ENCODE measurements around the gene NAIP. TPM values are rescaled to one million over a fixed set of nuclear protein-coding genes. Genes with fewer than 3 reads are reported as not detected.
"Not testable (repeated sequence)": the region's sequence is repeated elsewhere in the genome, so short reads cannot be mapped to it uniquely, and the experiment has no call there.

Gene NAIP, protein sequence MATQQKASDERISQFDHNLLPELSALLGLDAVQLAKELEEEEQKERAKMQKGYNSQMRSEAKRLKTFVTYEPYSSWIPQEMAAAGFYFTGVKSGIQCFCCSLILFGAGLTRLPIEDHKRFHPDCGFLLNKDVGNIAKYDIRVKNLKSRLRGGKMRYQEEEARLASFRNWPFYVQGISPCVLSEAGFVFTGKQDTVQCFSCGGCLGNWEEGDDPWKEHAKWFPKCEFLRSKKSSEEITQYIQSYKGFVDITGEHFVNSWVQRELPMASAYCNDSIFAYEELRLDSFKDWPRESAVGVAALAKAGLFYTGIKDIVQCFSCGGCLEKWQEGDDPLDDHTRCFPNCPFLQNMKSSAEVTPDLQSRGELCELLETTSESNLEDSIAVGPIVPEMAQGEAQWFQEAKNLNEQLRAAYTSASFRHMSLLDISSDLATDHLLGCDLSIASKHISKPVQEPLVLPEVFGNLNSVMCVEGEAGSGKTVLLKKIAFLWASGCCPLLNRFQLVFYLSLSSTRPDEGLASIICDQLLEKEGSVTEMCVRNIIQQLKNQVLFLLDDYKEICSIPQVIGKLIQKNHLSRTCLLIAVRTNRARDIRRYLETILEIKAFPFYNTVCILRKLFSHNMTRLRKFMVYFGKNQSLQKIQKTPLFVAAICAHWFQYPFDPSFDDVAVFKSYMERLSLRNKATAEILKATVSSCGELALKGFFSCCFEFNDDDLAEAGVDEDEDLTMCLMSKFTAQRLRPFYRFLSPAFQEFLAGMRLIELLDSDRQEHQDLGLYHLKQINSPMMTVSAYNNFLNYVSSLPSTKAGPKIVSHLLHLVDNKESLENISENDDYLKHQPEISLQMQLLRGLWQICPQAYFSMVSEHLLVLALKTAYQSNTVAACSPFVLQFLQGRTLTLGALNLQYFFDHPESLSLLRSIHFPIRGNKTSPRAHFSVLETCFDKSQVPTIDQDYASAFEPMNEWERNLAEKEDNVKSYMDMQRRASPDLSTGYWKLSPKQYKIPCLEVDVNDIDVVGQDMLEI (N-terminal part only)
- polyA plus RNA-seq (2013, experiment 1 of 2), result 3.2 TPM
- 4.9 TPM for polyA plus RNA-seq (2013, experiment 2 of 2)

DNA sequence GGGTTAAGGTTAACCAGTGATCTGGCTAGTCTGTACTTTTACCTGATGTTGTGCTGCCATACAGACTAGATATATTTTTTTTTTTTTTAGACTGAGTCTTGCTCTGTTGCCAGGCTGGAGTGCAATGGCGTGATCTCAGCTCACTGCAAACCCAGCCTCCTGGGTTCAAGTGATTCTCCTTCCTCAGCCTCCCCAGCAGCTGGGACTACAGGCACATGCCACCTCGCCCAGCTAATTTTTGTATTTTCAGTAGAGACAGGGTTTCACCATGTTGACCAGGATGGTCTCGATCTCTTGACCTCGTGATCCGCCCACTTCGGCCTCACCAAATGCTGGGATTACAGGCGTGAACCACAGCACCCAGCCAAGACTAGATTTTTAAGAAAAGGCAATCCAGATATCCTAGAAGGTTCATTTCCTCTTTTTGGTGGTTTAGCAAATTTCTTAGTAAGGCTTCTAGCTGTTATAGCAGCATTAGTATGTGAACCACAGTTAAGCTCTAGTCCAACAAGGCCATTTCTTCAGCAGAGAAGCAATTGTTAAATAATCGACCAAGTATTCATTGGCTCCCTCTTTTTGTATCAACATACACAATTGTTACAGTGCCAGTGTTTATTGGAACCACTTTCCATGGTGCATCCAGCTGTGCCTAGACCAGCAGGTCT lies at the start of gene NAIP:
Gene NAIP (minus strand): TSS at position 51 of the 665 bp plus-strand sequence. CDS start 12,424 bp downstream, outside the sequence.
- H3K4me1 ChIP-seq (ENCODE audit: insufficient read depth, low read length); H3K9ac ChIP-seq (ENCODE audit: low read depth, low read length); H3K4me3 ChIP-seq (ENCODE audit: low read length); H3K27ac ChIP-seq (ENCODE audit: low read depth, low read length); H3K27me3 ChIP-seq (ENCODE audit: insufficient read depth, low read length); H3K36me3 ChIP-seq (ENCODE audit: insufficient read depth, low read length); H3K9me3 ChIP-seq (ENCODE audit: insufficient read depth, low read depth, low read length): not testable (repeated sequence)
- WGBS, result no CpG with 5 or more reads among the region's 8 CpGs

DNA sequence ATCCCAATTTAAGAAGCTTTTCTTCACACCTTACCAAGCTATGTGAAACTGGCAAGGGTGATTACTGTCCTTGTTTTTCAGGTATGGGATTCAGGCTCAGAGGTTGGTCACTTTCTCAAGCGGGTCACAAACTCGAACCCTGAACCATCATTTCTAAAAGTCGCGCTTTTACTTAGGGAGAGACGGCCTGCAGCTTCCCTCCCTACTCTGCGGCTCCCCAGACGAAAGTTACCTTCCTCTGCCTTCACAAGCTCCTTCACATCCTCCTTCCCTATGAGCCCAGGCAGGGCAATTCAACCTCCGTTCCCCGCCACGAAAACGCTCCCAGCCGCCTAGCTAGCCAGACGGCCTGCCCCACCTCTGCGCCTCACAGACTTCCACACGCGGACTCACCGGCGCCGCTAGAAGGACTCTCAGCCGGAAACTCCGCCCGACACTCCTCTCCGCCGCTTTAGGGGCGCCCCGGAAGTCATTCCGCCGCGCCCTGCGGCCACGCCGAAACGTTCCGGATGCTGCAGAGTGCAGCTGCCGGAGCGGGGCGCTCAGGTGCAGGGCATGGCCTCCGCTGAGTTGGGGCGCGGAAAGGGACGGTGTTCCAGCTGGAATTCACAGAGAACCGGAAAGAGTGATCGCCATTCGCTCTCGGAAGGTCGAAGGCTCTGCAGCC lies 42.3 kb upstream of the NAIP start, which contains the start of gene GTF2H2:
Gene GTF2H2 (minus strand): TSS at position 415 of the 667 bp plus-strand sequence. CDS start 4,913 bp downstream, outside the sequence.
- not testable (repeated sequence) for H3K9me3 ChIP-seq (ENCODE audit: insufficient read depth, low read depth, low read length); H3K36me3 ChIP-seq (ENCODE audit: insufficient read depth, low read length); H3K4me1 ChIP-seq (ENCODE audit: insufficient read depth, low read length); H3K4me3 ChIP-seq (ENCODE audit: low read length); H3K27ac ChIP-seq (ENCODE audit: low read depth, low read length); H3K27me3 ChIP-seq (ENCODE audit: insufficient read depth, low read length); H3K9ac ChIP-seq (ENCODE audit: low read depth, low read length)
- WGBS, result no CpG with 5 or more reads among the region's 46 CpGs

DNA sequence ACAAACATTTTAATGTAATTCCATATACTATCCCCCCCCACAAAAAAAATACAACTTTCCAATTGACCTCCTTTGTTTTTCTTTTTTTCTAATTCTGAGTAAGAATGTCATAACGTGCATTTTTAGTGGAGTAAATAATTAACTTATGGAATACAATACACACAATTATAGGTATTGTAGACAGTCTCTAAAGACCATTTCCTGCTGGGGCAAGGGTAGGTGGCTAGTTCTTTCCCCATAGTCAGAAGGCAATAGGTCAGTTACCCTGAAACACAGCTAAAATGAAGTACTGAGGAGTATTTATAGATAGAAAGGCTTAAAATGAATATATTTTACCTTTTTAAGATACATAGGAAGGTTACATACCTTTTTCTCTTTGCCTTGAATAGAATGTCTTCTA lies 36.2 kb upstream of the NAIP start:
- H3K27me3 ChIP-seq (ENCODE audit: insufficient read depth, low read length); H3K9ac ChIP-seq (ENCODE audit: low read depth, low read length); H3K4me3 ChIP-seq (ENCODE audit: low read length); H3K4me1 ChIP-seq (ENCODE audit: insufficient read depth, low read length); H3K36me3 ChIP-seq (ENCODE audit: insufficient read depth, low read length); H3K27ac ChIP-seq (ENCODE audit: low read depth, low read length); H3K9me3 ChIP-seq (ENCODE audit: insufficient read depth, low read depth, low read length): not testable (repeated sequence)
- WGBS, result no CpG with 5 or more reads among the region's 1 CpG

DNA sequence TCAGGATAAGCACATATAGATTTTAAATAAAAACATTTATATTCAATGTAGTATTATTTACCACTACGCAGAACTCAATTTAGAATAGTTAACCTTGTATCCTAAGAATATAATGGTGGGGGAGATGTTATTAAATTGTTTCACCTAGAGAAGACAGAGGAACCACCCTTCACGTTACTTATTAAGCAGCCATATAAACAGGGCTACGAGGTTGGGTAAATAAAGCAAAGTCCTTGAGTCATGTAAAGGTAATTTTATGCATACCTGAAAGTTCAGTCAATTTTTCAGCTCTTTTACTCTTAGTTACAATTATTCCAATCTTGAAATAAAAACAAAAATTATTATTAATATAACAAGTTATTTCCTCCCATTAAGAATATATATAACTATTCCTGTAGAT lies 34.3 kb upstream of the NAIP start:
- H3K9me3 ChIP-seq (ENCODE audit: insufficient read depth, low read depth, low read length); H3K4me3 ChIP-seq (ENCODE audit: low read length); H3K9ac ChIP-seq (ENCODE audit: low read depth, low read length); H3K4me1 ChIP-seq (ENCODE audit: insufficient read depth, low read length); H3K36me3 ChIP-seq (ENCODE audit: insufficient read depth, low read length); H3K27me3 ChIP-seq (ENCODE audit: insufficient read depth, low read length); H3K27ac ChIP-seq (ENCODE audit: low read depth, low read length): not testable (repeated sequence)
- no CpG with 5 or more reads among the region's 3 CpGs for WGBS

DNA sequence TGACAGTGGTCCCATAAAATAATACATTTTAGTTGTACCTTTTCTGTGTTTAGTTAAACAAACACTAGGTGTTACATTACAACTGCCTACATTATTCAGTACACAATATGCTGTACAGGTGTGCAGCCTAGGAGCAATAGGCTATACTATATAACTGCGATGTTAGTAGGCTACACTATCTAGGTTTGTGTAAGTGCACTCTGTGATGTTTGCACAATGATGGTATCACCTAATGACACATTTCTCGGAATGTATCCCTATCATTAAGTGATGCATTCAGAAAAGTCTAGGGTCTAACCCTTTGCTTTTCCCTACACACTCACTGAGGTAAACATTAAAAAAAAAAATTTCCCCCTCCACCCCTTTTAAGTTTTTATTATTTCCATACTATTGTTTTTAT lies 19.7 kb upstream of the NAIP start:
- H3K4me1 ChIP-seq (ENCODE audit: insufficient read depth, low read length); H3K9me3 ChIP-seq (ENCODE audit: insufficient read depth, low read depth, low read length); H3K27ac ChIP-seq (ENCODE audit: low read depth, low read length); H3K36me3 ChIP-seq (ENCODE audit: insufficient read depth, low read length); H3K4me3 ChIP-seq (ENCODE audit: low read length); H3K27me3 ChIP-seq (ENCODE audit: insufficient read depth, low read length); H3K9ac ChIP-seq (ENCODE audit: low read depth, low read length): not testable (repeated sequence)
- 100% methylated on average over 1 of the region's 2 CpGs for WGBS

DNA sequence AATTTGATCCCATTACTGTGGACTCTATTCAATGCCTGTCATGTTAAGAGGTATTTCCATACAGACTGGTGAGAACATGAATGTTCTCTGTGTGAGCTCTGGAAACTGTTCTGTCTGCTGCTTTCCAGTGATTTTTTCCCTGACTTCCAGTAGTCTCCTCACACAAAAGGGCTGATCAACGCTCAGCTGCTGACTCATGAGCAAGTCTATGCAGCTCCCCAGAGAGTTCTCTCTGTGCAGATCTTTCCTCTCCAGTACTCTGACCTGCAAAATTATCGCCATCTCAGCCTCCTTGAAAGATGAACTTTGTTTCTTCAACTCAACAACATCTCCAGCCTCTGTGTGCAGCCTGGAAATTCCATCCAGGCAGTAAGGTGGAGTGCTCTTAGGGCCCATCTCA lies 19.0 kb upstream of the NAIP start:
- not testable (repeated sequence) for H3K27ac ChIP-seq (ENCODE audit: low read depth, low read length); H3K9ac ChIP-seq (ENCODE audit: low read depth, low read length); H3K36me3 ChIP-seq (ENCODE audit: insufficient read depth, low read length); H3K27me3 ChIP-seq (ENCODE audit: insufficient read depth, low read length); H3K9me3 ChIP-seq (ENCODE audit: insufficient read depth, low read depth, low read length); H3K4me3 ChIP-seq (ENCODE audit: low read length); H3K4me1 ChIP-seq (ENCODE audit: insufficient read depth, low read length)
- no CpG with 5 or more reads among the region's 2 CpGs for WGBS

DNA sequence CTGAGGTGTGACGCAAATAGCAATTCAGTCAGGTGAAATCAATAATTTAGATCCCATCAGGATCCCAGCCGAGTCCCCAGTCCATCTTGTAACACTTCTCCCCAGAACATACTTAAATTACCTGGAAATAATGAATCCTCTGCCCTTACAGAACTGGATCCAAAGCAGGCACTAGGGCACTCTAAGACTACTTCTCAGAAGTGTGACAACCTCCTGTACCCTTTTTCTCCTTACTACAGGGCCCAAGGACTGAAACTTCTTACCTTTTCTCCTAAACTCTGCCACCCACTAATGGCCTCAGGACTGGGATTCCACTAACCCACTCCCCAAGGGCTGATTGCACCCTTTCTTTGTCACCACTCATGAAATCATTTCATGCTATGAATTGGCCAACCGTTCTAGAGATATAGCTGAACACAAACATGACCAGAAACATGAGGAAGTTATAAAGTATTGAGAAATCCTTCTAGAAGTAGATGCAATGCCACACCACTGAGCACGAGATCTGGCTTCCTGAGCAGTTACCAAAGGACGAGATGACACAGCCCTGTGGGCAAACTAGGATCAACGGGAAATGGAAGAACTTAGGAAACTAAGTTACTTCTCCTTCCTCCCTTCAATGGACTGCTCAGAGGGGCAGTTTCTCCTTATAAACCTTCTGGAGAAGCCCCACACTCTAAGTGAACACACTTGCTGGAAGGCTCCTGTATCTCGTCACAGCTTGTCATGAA lies 6.1 kb upstream of the NAIP start:
- not testable (repeated sequence) for H3K27ac ChIP-seq (ENCODE audit: low read depth, low read length); H3K27me3 ChIP-seq (ENCODE audit: insufficient read depth, low read length); H3K36me3 ChIP-seq (ENCODE audit: insufficient read depth, low read length); H3K9me3 ChIP-seq (ENCODE audit: insufficient read depth, low read depth, low read length); H3K4me3 ChIP-seq (ENCODE audit: low read length); H3K9ac ChIP-seq (ENCODE audit: low read depth, low read length); H3K4me1 ChIP-seq (ENCODE audit: insufficient read depth, low read length)
- WGBS, result no CpG with 5 or more reads among the region's 7 CpGs

DNA sequence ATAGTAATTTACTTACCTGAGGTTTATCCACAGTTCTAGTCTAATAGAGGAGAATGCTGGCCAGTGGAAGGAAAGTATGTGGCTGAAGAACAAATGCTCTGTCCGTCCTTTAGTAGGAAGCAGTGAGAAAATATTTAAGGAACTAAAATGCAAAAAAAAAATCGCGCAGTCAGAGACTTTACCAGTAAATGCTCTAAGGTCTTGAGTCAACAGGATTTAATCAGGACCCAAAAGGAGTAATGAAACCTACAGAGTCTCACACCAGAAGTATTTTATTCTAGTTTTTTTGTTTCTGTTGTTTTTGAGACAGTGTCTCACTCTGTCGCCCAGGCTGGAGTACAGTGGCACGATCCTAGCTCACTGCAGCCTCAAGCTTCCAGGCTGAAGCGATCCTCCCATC lies 4.5 kb downstream of the NAIP start:
- not testable (repeated sequence) for H3K9ac ChIP-seq (ENCODE audit: low read depth, low read length); H3K4me1 ChIP-seq (ENCODE audit: insufficient read depth, low read length); H3K27ac ChIP-seq (ENCODE audit: low read depth, low read length); H3K4me3 ChIP-seq (ENCODE audit: low read length); H3K9me3 ChIP-seq (ENCODE audit: insufficient read depth, low read depth, low read length); H3K27me3 ChIP-seq (ENCODE audit: insufficient read depth, low read length); H3K36me3 ChIP-seq (ENCODE audit: insufficient read depth, low read length)
- WGBS, result no CpG with 5 or more reads among the region's 6 CpGs

DNA sequence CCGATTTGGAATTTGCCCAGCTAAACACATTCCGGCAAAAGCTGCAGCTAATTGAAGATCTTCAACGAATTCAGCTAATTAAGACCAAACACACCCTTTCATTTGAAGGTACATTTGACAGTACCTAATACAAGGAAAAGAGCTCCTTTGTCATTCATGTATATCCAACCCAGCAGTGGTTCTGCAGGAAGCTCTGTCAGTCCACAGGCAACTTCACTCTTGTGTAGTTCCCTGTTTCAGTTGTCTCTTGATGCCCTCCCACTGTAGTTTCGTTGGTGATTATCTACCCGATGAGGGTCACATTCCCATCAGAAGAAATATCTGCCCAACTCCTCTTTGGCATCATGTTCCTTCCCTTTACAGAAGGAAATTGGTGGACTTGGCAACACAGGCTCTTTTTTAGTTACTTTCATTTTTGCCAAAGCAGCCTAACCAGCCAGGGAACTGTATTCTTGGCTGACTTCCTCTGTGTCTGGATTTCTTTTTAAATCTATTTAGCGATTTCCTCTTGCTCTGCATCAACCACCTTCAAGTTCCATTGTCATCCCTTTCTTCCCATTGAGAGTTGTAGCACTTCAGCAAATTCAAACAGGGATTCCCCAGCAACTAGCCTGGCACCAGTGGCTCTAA lies 6.6 kb downstream of the NAIP start:
- H3K27ac ChIP-seq (ENCODE audit: low read depth, low read length); H3K4me3 ChIP-seq (ENCODE audit: low read length); H3K27me3 ChIP-seq (ENCODE audit: insufficient read depth, low read length); H3K36me3 ChIP-seq (ENCODE audit: insufficient read depth, low read length); H3K9me3 ChIP-seq (ENCODE audit: insufficient read depth, low read depth, low read length); H3K4me1 ChIP-seq (ENCODE audit: insufficient read depth, low read length); H3K9ac ChIP-seq (ENCODE audit: low read depth, low read length): not testable (repeated sequence)
- WGBS, result no CpG with 5 or more reads among the region's 6 CpGs

DNA sequence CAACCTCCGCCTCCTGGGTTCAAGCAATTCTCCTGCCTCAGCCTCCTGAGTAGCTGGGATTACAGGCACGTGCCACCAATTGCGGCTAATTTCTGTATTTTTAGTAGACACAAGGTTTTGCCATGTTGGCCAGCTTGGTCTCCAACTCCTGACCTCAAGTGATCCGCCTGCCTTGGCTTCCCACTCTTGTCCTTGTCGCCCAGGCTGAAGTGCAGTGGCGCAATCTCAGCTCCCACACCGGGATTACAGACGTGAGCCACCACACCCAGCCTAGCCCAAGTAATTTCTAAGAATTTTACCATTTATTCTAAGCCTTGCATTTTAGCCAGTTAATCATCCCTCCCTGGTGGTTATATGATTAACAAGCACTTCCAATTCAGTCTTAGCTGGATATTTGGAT lies 11.0 kb downstream of the NAIP start:
- Histone ChIP-seq H3K27me3 (ENCODE audit: insufficient read depth, low read length) (no peaks in the 10 kb centered on the region), H3K9ac (ENCODE audit: low read depth, low read length) (no peak overlapping the region), H3K36me3 (ENCODE audit: insufficient read depth, low read length) (no peaks in the 10 kb centered on the region), H3K27ac (ENCODE audit: low read depth, low read length) (no peak overlapping the region), H3K9me3 (ENCODE audit: insufficient read depth, low read depth, low read length) (no peaks in the 10 kb centered on the region), H3K4me3 (ENCODE audit: low read length) (no peak overlapping the region), H3K4me1 (ENCODE audit: insufficient read depth, low read length) (no peaks in the 10 kb centered on the region)
- WGBS, result 94% methylated on average over 8 of the region's 8 CpGs

Measured in HUES64 (cell line).